GM12878 (cell line): ENCODE results near the gene ACSL1. TPM values are rescaled to one million over a fixed set of nuclear protein-coding genes. Genes with fewer than 3 reads are reported as not detected.

Experiments used
- ATAC-seq: fragments of 200-7000 bp; cut with Tn5 transposase; 3 replicates; pipeline ENCODE4 v1.9.1; 2020; ENCODE audit warnings: mild to moderate bottlenecking, moderate library complexity
- BruUV-seq: library from RNA; stranded (reverse); fragments of 400-500 nt; replicated peaks from 2 replicates; lab custom pipeline; 2021; lab: Mats Ljungman, UMichigan
- CTCF ChIA-PET: fragments of 300-600 bp; sonication (Branson Sonifier 250); formaldehyde crosslinking; extraction: SDS; loops from one replicate; lab custom pipeline; 2021; ENCODE audit warnings: inconsistent platforms; lab: Yijun Ruan, JAX
- POLR2A ChIA-PET: fragments of 350-600 bp; formaldehyde crosslinking; extraction: SDS; loops from one replicate; lab custom pipeline; 2021; ENCODE audit warnings: inconsistent platforms; lab: Charles Lee
- RAD21 ChIA-PET: fragments of 300-600 bp; sonication (Branson Sonifier 250); formaldehyde crosslinking; loops from one replicate; lab custom pipeline; 2023; ENCODE audit warnings: antibody characterized with exemption; ENCODE audit not compliant: unreplicated experiment; lab: Charles Lee
- SMC1A ChIA-PET: fragments of 300-600 bp; sonication (Branson Sonifier 250); formaldehyde crosslinking; loops from one replicate; lab custom pipeline; 2023; ENCODE audit not compliant: unreplicated experiment, uncharacterized antibody; lab: Charles Lee
- DNase-seq: peaks from one replicate; pipeline ENCODE4 v3.0.0-alpha.2; 2011; ENCODE audit warnings: low read depth, low spot score
- FAIRE-seq: peaks from 3 replicates; lab custom pipeline; 2011; peaks lifted over from hg19 to GRCh38; lab: Jason Lieb, UNC
- H2AFZ ChIP-seq: 2 replicates; pipeline ENCODE4 v1.6.0; 2011; ENCODE audit warnings: low read depth, low read length, control low read depth; ENCODE audit not compliant: control insufficient read depth
- H3K27ac ChIP-seq: 2 replicates; pipeline ENCODE4 v1.5.1; 2011; ENCODE audit warnings: control low read depth; ENCODE audit not compliant: control insufficient read depth, insufficient read depth
- H3K27me3 ChIP-seq, 2 experiments: replicated peaks in 1 of 2; 2 replicates each; pipeline versions ENCODE4 v1.6.0 to v1.6.1; 2011; ENCODE audit warnings: low read length in 1 of 2; ENCODE audit not compliant: control insufficient read depth in 2 of 2, insufficient read depth in 2 of 2
- H3K36me3 ChIP-seq, 2 experiments: 2 replicates each; pipeline ENCODE4 v1.5.1; 2011; ENCODE audit warnings: low read length in 1 of 2; ENCODE audit not compliant: control insufficient read depth in 2 of 2, insufficient read depth in 2 of 2
- H3K4me1 ChIP-seq: 2 replicates; pipeline ENCODE4 v1.6.1; 2011; ENCODE audit warnings: mild to moderate bottlenecking, low read length, moderate library complexity, mixed read lengths; ENCODE audit not compliant: control insufficient read depth, insufficient read depth
- H3K4me2 ChIP-seq: 2 replicates; pipeline ENCODE4 v1.6.0; 2011; ENCODE audit warnings: control low read depth; ENCODE audit not compliant: control insufficient read depth, insufficient read depth
- H3K4me3 ChIP-seq: fragments of 200-600 bp; sonication (generic); 2 replicates; pipeline ENCODE4 v1.5.1; 2016
- H3K79me2 ChIP-seq: 2 replicates; pipeline ENCODE4 v1.6.0; 2011; ENCODE audit warnings: low read length; ENCODE audit not compliant: control insufficient read depth, insufficient read depth
- H3K9ac ChIP-seq: 2 replicates; pipeline ENCODE4 v1.8.0; 2011; ENCODE audit warnings: low read length, control low read depth, mixed read lengths; ENCODE audit not compliant: control insufficient read depth, insufficient read depth
- H3K9me3 ChIP-seq: replicated peaks from 3 replicates; pipeline ENCODE4 v1.5.1; 2011; ENCODE audit warnings: mild to moderate bottlenecking, low read length; ENCODE audit not compliant: control insufficient read depth, insufficient read depth
- H4K20me1 ChIP-seq: 2 replicates; pipeline ENCODE4 v1.6.0; 2011; ENCODE audit not compliant: control insufficient read depth, insufficient read depth
- BACH1 ChIP-seq: fragments of 450-650 bp; IDR thresholded peaks from 2 replicates; pipeline ENCODE4 v1.6.1; 2017; ENCODE audit warnings: mild to moderate bottlenecking, borderline replicate concordance
- BMI1 ChIP-seq: fragments of 450-650 bp; IDR thresholded peaks from 2 replicates; pipeline ENCODE4 v1.6.1; 2016; ENCODE audit warnings: mild to moderate bottlenecking, moderate library complexity, borderline replicate concordance
- CUX1 ChIP-seq: IDR thresholded peaks from 2 replicates; pipeline ENCODE4 v1.6.1; 2012; ENCODE audit warnings: improper control_type of control experiment, low read depth, low read length; ENCODE audit not compliant: insufficient replicate concordance
- HDAC2 ChIP-seq: fragments of 200-600 bp; sonication (generic); IDR thresholded peaks from 2 replicates; pipeline ENCODE4 v1.6.1; 2017
- IKZF1 ChIP-seq: fragments of 450-650 bp; conservative IDR thresholded peaks from 2 replicates; pipeline ENCODE4 v1.6.1; 2017; ENCODE audit warnings: antibody characterized with exemption, mild to moderate bottlenecking
- JUNB ChIP-seq: IDR thresholded peaks from 2 replicates; pipeline ENCODE4 v1.6.1; 2016; ENCODE audit warnings: antibody characterized with exemption, mild to moderate bottlenecking
- JUND ChIP-seq: IDR thresholded peaks from 2 replicates; pipeline ENCODE4 v1.6.1; 2012; ENCODE audit warnings: low read depth, mild to moderate bottlenecking, low read length, improper control_type of control experiment, moderate library complexity
- MEF2A ChIP-seq: IDR thresholded peaks from 2 replicates; pipeline ENCODE4 v1.6.1; 2011; ENCODE audit warnings: low read depth, mild to moderate bottlenecking, low read length, moderate library complexity; ENCODE audit not compliant: insufficient read depth
- MYB ChIP-seq: fragments of 150-350 bp; IDR thresholded peaks from 2 replicates; pipeline ENCODE4 v1.6.1; 2014; ENCODE audit warnings: mild to moderate bottlenecking, low read depth, low read length, borderline replicate concordance
- POLR2AphosphoS2 ChIP-seq: IDR thresholded peaks from 2 replicates; pipeline ENCODE4 v1.6.1; 2011; ENCODE audit warnings: low read depth, mild to moderate bottlenecking, low read length, improper control_type of control experiment, moderate library complexity
- RB1 ChIP-seq: fragments of 450-650 bp; formaldehyde crosslinking; IDR thresholded peaks from 2 replicates; pipeline ENCODE4 v1.6.1; 2017; ENCODE audit warnings: mild to moderate bottlenecking, borderline replicate concordance
- SPI1 ChIP-seq: IDR thresholded peaks from 2 replicates; pipeline ENCODE4 v1.6.1; 2011; ENCODE audit warnings: low read depth, mild to moderate bottlenecking, low read length, moderate library complexity, borderline replicate concordance; ENCODE audit not compliant: insufficient read depth
- SREBF1 ChIP-seq: IDR thresholded peaks from 2 replicates; pipeline ENCODE4 v1.6.1; 2012; ENCODE audit warnings: mild to moderate bottlenecking, low read length
- USF1 ChIP-seq: IDR thresholded peaks from 2 replicates; pipeline ENCODE4 v1.6.1; 2011; ENCODE audit warnings: borderline replicate concordance, low read depth, mild to moderate bottlenecking, moderate library complexity, mixed read lengths, low read length; ENCODE audit not compliant: insufficient read depth; ENCODE audit errors: extremely low read length
- ZNF687 ChIP-seq: fragments of 450-650 bp; IDR thresholded peaks from 2 replicates; pipeline ENCODE4 v1.6.1; 2017; ENCODE audit warnings: mild to moderate bottlenecking, moderate library complexity
- WGBS: methylation state at CpG from one replicate; pipeline ENCODE4 v1.1.6; 2016; ENCODE audit warnings: low lambda C conversion rate; ENCODE audit not compliant: insufficient replicate concordance, insufficient coverage; ENCODE audit errors: missing lambda C conversion rate; 5-methylcytosine and 5-hydroxymethylcytosine counted together
- in situ Hi-C: fragments of 300-500 bp; cut with MboI; formaldehyde crosslinking; loops from 9 replicates; pipeline ENCODE4 v1.14.3; 2018; ENCODE audit warnings: mixed read lengths
- intact Hi-C: fragments of 100-400 bp; cut with micrococcal nuclease; formaldehyde crosslinking; loops from one replicate; pipeline ENCODE4 v1.14.2; 2022; ENCODE audit not compliant: unreplicated experiment
- polyA plus RNA-seq, 11 experiments: library from polyadenylated mRNA; depleted of rRNA in 4 of 11; unstranded in 6 of 11; stranded (reverse) in 5 of 11; fragments of >200 nt; fragmentation: Nextera tagmentation in 4 of 11; fragmentation: Illumina TruSeq in 1 of 11; extraction: Ambion mirVana in 4 of 11; extraction: Trizol in 1 of 11; gene quantifications; 1 replicate in 1 of 11; 2 replicates in 10 of 11; pipeline versions ENCODE4 v1.2.1 to v1.2.3, GENCODE V29; 2011 to 2016; ENCODE audit warnings: inconsistent platforms in 2 of 11, missing spikeins in 2 of 11, low read depth in 1 of 11
- total RNA-seq, 4 experiments: library from RNA; depleted of rRNA in 3 of 4; stranded (reverse); fragments of >200 nt in 3 of 4; fragmentation: Illumina TruSeq in 1 of 4; extraction: Trizol in 1 of 4; gene quantifications; 2 replicates each; pipeline versions ENCODE4 v1.2.1 to v1.2.3, GENCODE V29; 2013 to 2021

The ACSL1 gene
- total and polyA plus RNA-seq, 10 of the 15 experiments (the other 5 are each of a cell fraction or from before 2014, with no cell fraction given) = 30.7 to 68.1 (median 58.7) TPM

GRCh38 chr4:184769141-184769765 is 56.5 kb downstream of the ACSL1 start:
- SMC1A ChIA-PET = no interaction called here
- DNase-seq (no peak), ATAC-seq (no peak), FAIRE-seq (no peak)
- Histone ChIP-seq H3K79me2 (no peaks in the 10 kb centered on the region), H3K9me3 (no peaks in the 10 kb centered on the region), H3K4me2 (no peak overlapping the region), H2AFZ (no peak overlapping the region), H3K27me3 (no peaks in the 10 kb centered on the region), H3K9ac (no peak overlapping the region), H3K4me1 (no peaks in the 10 kb centered on the region), H4K20me1 (no peaks in the 10 kb centered on the region), H3K27ac (no peak overlapping the region), H3K36me3 (peaks cover 24 to 40% of the 10 kb centered on the region in 2 experiments), H3K4me3 (no peak overlapping the region)
- 92% methylated on average over 7 of the region's 7 CpGs for WGBS
- POLR2A ChIA-PET = no interaction called here
- CTCF ChIA-PET = no interaction called here
- RAD21 ChIA-PET = no interaction called here
- intact Hi-C loops = no loop called here
- in situ Hi-C loops = no loop called here
- BruUV-seq = no TSS peak
- TF ChIP-seq HDAC2 (no peak), MYB (no peak), RB1 (no peak), SREBF1 (no peak), BACH1 (no peak), MEF2A (no peak), IKZF1 (no peak), JUND (no peak), USF1 (no peak), BMI1 (no peak), CUX1 (no peak), POLR2AphosphoS2 (no peak), JUNB (no peak), SPI1 (no peak), ZNF687 (no peak)
